ENCODE data around the gene INPP5E.

The INPP5E gene

GRCh38 chr9:136474974-136475865 lies 35.6 kb upstream of the INPP5E start:
- H3K27ac ChIP-seq (ENCODE audit: extremely low read depth, low read depth, low read length) = no peak overlapping the region
- CTCF ChIA-PET = interaction anchor here (0.7 to 4.1 kb wide), 3 partner anchors 22 to 78 kb away, joined by 3 to 17 read pairs (median 3); partner anchors contain the start of gene INPP5E
- no peaks in the 10 kb centered on the region for H3K4me1 ChIP-seq (ENCODE audit: control insufficient read depth, insufficient read depth, low read length)
- POLR2A ChIA-PET = no interaction called here
- H3K36me3 ChIP-seq (ENCODE audit: control insufficient read depth in 2 of 2, insufficient read depth in 1 of 2, low read length in 2 of 2) = peaks cover 4 to 93% of the 10 kb centered on the region in 2 experiments; a peak in 2 of 3 replicates
- TF ChIP-seq SCRT2 (tag by site-specific recombination; IDR thresholded peaks at IDR 0.05) = peak; percentile 53
- no peak for TF ChIP-seq ZNF561 (tag by site-specific recombination; IDR thresholded peaks at IDR 0.05; ENCODE audit: borderline replicate concordance)
- TF ChIP-seq ZNF529 (tag by site-specific recombination; IDR thresholded peaks at IDR 0.05; ENCODE audit: insufficient replicate concordance) = no peak
- no peak for TF ChIP-seq ZNF830 (tag by site-specific recombination; IDR thresholded peaks at IDR 0.05; ENCODE audit: low read depth)
- no peak for TF ChIP-seq ZNF211 (tag by site-specific recombination; IDR thresholded peaks at IDR 0.05; ENCODE audit: low read depth)
- TF ChIP-seq WT1 (tag by site-specific recombination; IDR thresholded peaks at IDR 0.05) = no peak
- TF ChIP-seq SP2 (tag by site-specific recombination; IDR thresholded peaks at IDR 0.05) = no peak
- TF ChIP-seq ZNF10 (tag by site-specific recombination; IDR thresholded peaks at IDR 0.05) = no peak
- 0 out of 2 replicates have a peak, but pooled peaks have one; percentile 9 for TF ChIP-seq ZFHX2 (tag by site-specific recombination; conservative IDR thresholded peaks at IDR 0.05)
- TF ChIP-seq ZNF639 (tag by site-specific recombination; IDR thresholded peaks at IDR 0.05) = no peak
- 0 out of 2 replicates have a peak, but pooled peaks have one; percentile 28 for TF ChIP-seq SCRT1 (tag by site-specific recombination; IDR thresholded peaks at IDR 0.05; ENCODE audit: borderline replicate concordance)
- TF ChIP-seq GLIS2 (tag by site-specific recombination; IDR thresholded peaks at IDR 0.05) = no peak
- no peak for TF ChIP-seq ZNF692 (tag by site-specific recombination; IDR thresholded peaks at IDR 0.05)
- TF ChIP-seq ZNF544 (tag by site-specific recombination; IDR thresholded peaks at IDR 0.05) = no peak
- H3K9me3 ChIP-seq (ENCODE audit: control insufficient read depth, insufficient read depth, low read depth, low read length) = no peaks in the 10 kb centered on the region
- no peak overlapping the region for H3K4me3 ChIP-seq (ENCODE audit: low read depth, low read length)

- Histone ChIP-seq H3K4me1 (ENCODE audit: control insufficient read depth, insufficient read depth, low read length) (no peaks in the 10 kb centered on the region), H3K27ac (ENCODE audit: extremely low read depth, low read depth, low read length) (no peak overlapping the region)
Observed at GRCh38 chr9:136474021-136474640, 34.5 kb upstream of the INPP5E start.

More at GRCh38 chr9:136474021-136474640, 34.5 kb upstream of the INPP5E start:
- TF ChIP-seq ZFP37 (tag by site-specific recombination; IDR thresholded peaks at IDR 0.05) (no peak), ZNF785 (tag by site-specific recombination; IDR thresholded peaks at IDR 0.05) (no peak), WT1 (tag by site-specific recombination; IDR thresholded peaks at IDR 0.05) (no peak), ZNF48 (tag by site-specific recombination; IDR thresholded peaks at IDR 0.05) (no peak), ZNF416 (tag by site-specific recombination; IDR thresholded peaks at IDR 0.05) (no peak), ZSCAN5A (tag by site-specific recombination; IDR thresholded peaks at IDR 0.05) (no peak), ZNF747 (tag by site-specific recombination; IDR thresholded peaks at IDR 0.05) (no peak), ZNF626 (tag by site-specific recombination; IDR thresholded peaks at IDR 0.05) (no peak)
- CTCF ChIA-PET = interaction anchor here (4.1 kb wide), 1 partner anchor 35 kb away, joined by 17 read pairs; the partner anchor contains the start of gene INPP5E
- H3K9me3 ChIP-seq (ENCODE audit: control insufficient read depth, insufficient read depth, low read depth, low read length) = no peaks in the 10 kb centered on the region
- H3K4me3 ChIP-seq (ENCODE audit: low read depth, low read length) = no peak overlapping the region
- H3K36me3 ChIP-seq (ENCODE audit: control insufficient read depth in 2 of 2, insufficient read depth in 1 of 2, low read length in 2 of 2) = peaks cover 7 to 96% of the 10 kb centered on the region in 2 experiments; a peak in 2 of 3 replicates
- POLR2A ChIA-PET = interaction anchor here (1.2 kb wide), 1 partner anchor 16 kb away, joined by 4 read pairs; no protein-coding TSS in a partner anchor

Data from HEK293 (cell line).